ENCODE data around the gene LRRC2. TPM values are rescaled to one million over a fixed set of nuclear protein-coding genes. Genes with fewer than 3 reads are reported as not detected.
A peak's percentile ranks its signal among the peaks of the same experiment; 100 is the strongest.

The LRRC2 gene
- total and polyA plus RNA-seq, 9 of the 15 experiments (the other 6 are each of a cell fraction or from before 2014, with no cell fraction given): 0.01 to 0.04 (median 0.03) TPM; not detected in 5

GRCh38 chr3:46508850-46509591 lies 57.1 kb downstream of the LRRC2 start (continued):
- TF ChIP-seq POLR3A (IDR thresholded peaks at IDR 0.05; ENCODE audit: borderline replicate concordance, extremely low read depth, insufficient read depth, insufficient read length) (no peak), SETDB1 (IDR thresholded peaks at IDR 0.05; ENCODE audit: low read length) (no peak), ZNF324 (CRISPR knock-in tag; IDR thresholded peaks at IDR 0.05) (no peak), HDGF (IDR thresholded peaks at IDR 0.05) (0 out of 2 replicates have a peak, but pooled peaks have one; percentile 60), ZBTB17 (CRISPR knock-in tag; IDR thresholded peaks at IDR 0.05) (peak; percentile 67; the same call in 1 of the 2 replicates), TCF3 (CRISPR knock-in tag; IDR thresholded peaks at IDR 0.05) (peak; percentile 97), ZNF134 (CRISPR knock-in tag; conservative IDR thresholded peaks at IDR 0.05) (no peak), GABPB2 (CRISPR knock-in tag; conservative IDR thresholded peaks at IDR 0.05) (no peak), SMARCA4 (IDR thresholded peaks at IDR 0.05) (peak; percentile 100), HDAC3 (IDR thresholded peaks at IDR 0.05; ENCODE audit: borderline replicate concordance, partially characterized antibody) (peak; percentile 98), ATF7 (IDR thresholded peaks at IDR 0.05) (peak; percentile 96), ZNF124 (CRISPR knock-in tag; IDR thresholded peaks at IDR 0.05) (no peak), ZNF384 (IDR thresholded peaks at IDR 0.05; ENCODE audit: low read depth, low read length) (peak; percentile 91), MNT (conservative IDR thresholded peaks at IDR 0.05) (peak; percentile 70 to 87), CHD2 (IDR thresholded peaks at IDR 0.05; ENCODE audit: low read depth, low read length) (no peak), EWSR1 (IDR thresholded peaks at IDR 0.05; ENCODE audit: borderline replicate concordance, low read depth, partially characterized antibody) (no peak), DMBX1 (CRISPR knock-in tag; IDR thresholded peaks at IDR 0.05; ENCODE audit: borderline replicate concordance) (peak; percentile 98), UBTF (IDR thresholded peaks at IDR 0.05; ENCODE audit: borderline replicate concordance in 1 of 2, low read depth in 2 of 2, low read length in 2 of 2) (no peak), ZNF274 (IDR thresholded peaks at IDR 0.05; ENCODE audit: borderline replicate concordance, low read depth, low read length) (peak; percentile 75; the same call in 1 of the 2 replicates), ILK (tag; IDR thresholded peaks at IDR 0.05; ENCODE audit: borderline replicate concordance, low read depth) (no peak), MCM2 (IDR thresholded peaks at IDR 0.05; ENCODE audit: low read depth) (no peak), NR2C1 (IDR thresholded peaks at IDR 0.05) (no peak), NR2C1 (tag; IDR thresholded peaks at IDR 0.05) (peak; percentile 68), SMAD1 (IDR thresholded peaks at IDR 0.05; ENCODE audit: low read depth, low read length, partially characterized antibody) (peak; percentile 95), PHF20 (IDR thresholded peaks at IDR 0.05; ENCODE audit: partially characterized antibody) (no peak), ZNF780A (CRISPR knock-in tag; IDR thresholded peaks at IDR 0.05) (no peak), ELF1 (tag; IDR thresholded peaks at IDR 0.05) (no peak), GTF2E2 (tag; IDR thresholded peaks at IDR 0.05) (0 out of 2 replicates have a peak, but pooled peaks have one; percentile 17)
